HTERT RPE-1 (cell line): ENCODE data around the gene ADARB2.

ENCODE experiments used
- in situ Hi-C: fragments of 300-500 bp; cut with MboI; formaldehyde crosslinking; loops from 4 replicates; pipeline ENCODE4 v1.14.3; 2020; ENCODE audit warnings: low sequenced_read_pairs

Gene ADARB2

GRCh38 chr10:1301143-1301542 is 436.2 kb downstream of the ADARB2 start:
- in situ Hi-C loops, result no loop called here

GRCh38 chr10:1300218-1300617 is 437.1 kb downstream of the ADARB2 start:
- in situ Hi-C loops, result no loop called here

GRCh38 chr10:1299041-1299726 is 438.1 kb downstream of the ADARB2 start:
- in situ Hi-C loops, result no loop called here

- in situ Hi-C loops, result no loop called here
Measured at GRCh38 chr10:1297566-1298301, 439.6 kb downstream of the ADARB2 start.

GRCh38 chr10:1295756-1296480 is 441.4 kb downstream of the ADARB2 start:
- in situ Hi-C loops, result no loop called here

- in situ Hi-C loops, result no loop called here
Measured at GRCh38 chr10:1294748-1295147, 442.6 kb downstream of the ADARB2 start.

- in situ Hi-C loops, result no loop called here
Measured at GRCh38 chr10:1293636-1294435, 443.5 kb downstream of the ADARB2 start.

GRCh38 chr10:1293157-1293556 is 444.2 kb downstream of the ADARB2 start:
- in situ Hi-C loops, result no loop called here

- in situ Hi-C loops, result no loop called here
Measured at GRCh38 chr10:1292611-1293031, 444.7 kb downstream of the ADARB2 start.

- in situ Hi-C loops, result no loop called here
Measured at GRCh38 chr10:1291178-1292090, 445.9 kb downstream of the ADARB2 start.

GRCh38 chr10:1290071-1290471 is 447.3 kb downstream of the ADARB2 start:
- in situ Hi-C loops, result no loop called here

GRCh38 chr10:1289591-1289990 is 447.7 kb downstream of the ADARB2 start:
- in situ Hi-C loops, result no loop called here

- in situ Hi-C loops, result no loop called here
Measured at GRCh38 chr10:1287971-1288401, 449.3 kb downstream of the ADARB2 start.

GRCh38 chr10:1287487-1287886 is 449.8 kb downstream of the ADARB2 start:
- in situ Hi-C loops, result no loop called here

- in situ Hi-C loops, result no loop called here
Measured at GRCh38 chr10:1284076-1284475, 453.2 kb downstream of the ADARB2 start.

GRCh38 chr10:1281405-1281782 is 455.9 kb downstream of the ADARB2 start:
- in situ Hi-C loops, result no loop called here

- in situ Hi-C loops, result no loop called here
Measured at GRCh38 chr10:1280466-1281404, 456.6 kb downstream of the ADARB2 start.

- in situ Hi-C loops, result no loop called here
Measured at GRCh38 chr10:1278306-1278705, 459.0 kb downstream of the ADARB2 start.
